K562 (cell line): Measurements from ENCODE around the gene OPRL1. TPM values are rescaled to one million over a fixed set of nuclear protein-coding genes. Genes with fewer than 3 reads are reported as not detected.

Experiments
- KDM2B ChIP-seq: fragments of 250-450 bp; sonication (Bioruptor Pico); IDR thresholded peaks from 2 replicates; pipeline ENCODE4 v1.8.0; 2021; ENCODE audit warnings: mild to moderate bottlenecking, moderate library complexity
- MGA ChIP-seq: fragments of 450-650 bp; IDR thresholded peaks from 2 replicates; pipeline ENCODE4 v1.6.1; 2016; ENCODE audit warnings: mild to moderate bottlenecking, moderate library complexity
- TFAP4 ChIP-seq: sonication (generic); formaldehyde crosslinking; IDR thresholded peaks from 2 replicates; pipeline ENCODE4 v1.8.0; 2022; ENCODE audit warnings: missing genetic modification reagents, mild to moderate bottlenecking, moderate library complexity, borderline replicate concordance
- WHSC1 ChIP-seq: IDR thresholded peaks from one replicate; pipeline ENCODE4 v1.6.1; 2012; ENCODE audit warnings: low read length, control low read depth, inconsistent platforms
- polyA plus RNA-seq, 8 experiments: library from polyadenylated mRNA; depleted of rRNA in 4 of 8; stranded (reverse) in 5 of 8; unstranded in 3 of 8; fragments of >200 nt; fragmentation: Nextera tagmentation in 2 of 8; fragmentation: Illumina TruSeq in 1 of 8; extraction: Ambion mirVana in 2 of 8; extraction: Trizol in 1 of 8; gene quantifications; 2 replicates each; pipeline versions ENCODE4 v1.2.1 to v1.2.3, GENCODE V29; 2011 to 2014; ENCODE audit warnings: inconsistent platforms in 1 of 8, missing spikeins in 1 of 8
- total RNA-seq, 7 experiments: library from RNA; depleted of rRNA in 6 of 7; stranded (reverse); fragments of >200 nt in 6 of 7; fragmentation: Illumina TruSeq in 2 of 7; extraction: Trizol in 2 of 7; gene quantifications; 2 replicates each; pipeline versions ENCODE4 v1.2.1 to v1.2.3, GENCODE V29; 2011 to 2021; ENCODE audit warnings: low replicate concordance in 1 of 7

The OPRL1 gene
- total and polyA plus RNA-seq, 9 of the 15 experiments (the other 6 are each of a cell fraction or from before 2014, with no cell fraction given) = 0.06 to 0.33 (median 0.11) TPM; not detected in 2

GRCh38 chr20:64064145-64064698, 15.7 kb upstream of the OPRL1 start (continued):
- TF ChIP-seq MGA (no peak), TFAP4 (CRISPR knock-in tag) (peak; percentile 17; the same call in 1 of the 2 replicates), WHSC1 (no peak), KDM2B (CRISPR knock-in tag) (no peak)
